Neuronal stem cell (in vitro differentiated cells): ENCODE results near the gene MTRFR.

Experiments
- DNase-seq: peaks from one replicate; pipeline ENCODE4 v3.0.0-alpha.2; 2013; ENCODE audit warnings: low spot score
- H2AFZ ChIP-seq: one replicate; pipeline ENCODE4 v1.6.1; 2013; ENCODE audit warnings: mild to moderate bottlenecking, low read length, inconsistent platforms
- H2AK5ac ChIP-seq: 2 replicates; pipeline ENCODE4 v1.6.1; 2013; ENCODE audit warnings: low read depth, mild to moderate bottlenecking, inconsistent platforms, low read length, moderate library complexity, mixed read lengths
- H2BK120ac ChIP-seq: 2 replicates; pipeline ENCODE4 v1.6.1; 2013; ENCODE audit warnings: low read depth, mild to moderate bottlenecking, inconsistent platforms, low read length, moderate library complexity, mixed read lengths
- H2BK12ac ChIP-seq: one replicate; pipeline ENCODE4 v1.6.1; 2013; ENCODE audit warnings: low read length, inconsistent platforms
- H2BK15ac ChIP-seq: 2 replicates; pipeline ENCODE4 v1.6.1; 2013; ENCODE audit warnings: mild to moderate bottlenecking, low read length, inconsistent platforms, mixed read lengths
- H2BK5ac ChIP-seq: one replicate; pipeline ENCODE4 v1.6.1; 2013; ENCODE audit warnings: inconsistent platforms, mild to moderate bottlenecking, low read length, moderate library complexity
- H3K14ac ChIP-seq: one replicate; pipeline ENCODE4 v1.6.1; 2013; ENCODE audit warnings: low read length, inconsistent platforms
- H3K18ac ChIP-seq: 2 replicates; pipeline ENCODE4 v1.6.1; 2013; ENCODE audit warnings: low read length, inconsistent platforms
- H3K23ac ChIP-seq: 2 replicates; pipeline ENCODE4 v1.6.1; 2013; ENCODE audit warnings: low read depth, mild to moderate bottlenecking, mixed read lengths, low read length, inconsistent platforms; ENCODE audit not compliant: poor library complexity
- H3K27ac ChIP-seq: replicated peaks from 3 replicates; pipeline ENCODE4 v1.5.1; 2013; ENCODE audit warnings: low read length, inconsistent platforms
- H3K27me3 ChIP-seq, 3 experiments: 2 replicates each; pipeline ENCODE4 v1.6.1; 2013; ENCODE audit warnings: low read length in 3 of 3, mild to moderate bottlenecking in 2 of 3, inconsistent platforms in 1 of 3, low read depth in 1 of 3, mixed read lengths in 1 of 3, moderate library complexity in 1 of 3; ENCODE audit not compliant: control insufficient read depth in 3 of 3, insufficient read depth in 3 of 3
- H3K36me3 ChIP-seq, 2 donors: replicated peaks in 1 of 2; 2 replicates each; pipeline ENCODE4 v1.6.1; 2013; ENCODE audit warnings: low read length in 2 of 2; ENCODE audit not compliant: control insufficient read depth in 2 of 2, insufficient read depth in 2 of 2
- H3K4ac ChIP-seq: 2 replicates; pipeline ENCODE4 v1.6.1; 2013; ENCODE audit warnings: inconsistent platforms, mild to moderate bottlenecking, low read length, moderate library complexity
- H3K4me1 ChIP-seq, 2 donors: 1 replicate in 1 of 2; 2 replicates in 1 of 2; pipeline ENCODE4 v1.6.1; 2013; ENCODE audit warnings: low read length in 2 of 2, low read depth in 1 of 2; ENCODE audit not compliant: control insufficient read depth in 2 of 2, insufficient read depth in 1 of 2
- H3K4me2 ChIP-seq: one replicate; pipeline ENCODE4 v1.6.1; 2013; ENCODE audit warnings: mild to moderate bottlenecking, low read length, inconsistent platforms; ENCODE audit not compliant: insufficient read depth, poor library complexity, severe bottlenecking
- H3K4me3 ChIP-seq, 2 donors: 2 replicates each; pipeline ENCODE4 v1.5.1; 2013; ENCODE audit warnings: low read length in 2 of 2, mild to moderate bottlenecking in 2 of 2, inconsistent platforms in 1 of 2, moderate library complexity in 1 of 2
- H3K79me1 ChIP-seq: one replicate; pipeline ENCODE4 v1.6.1; 2013; ENCODE audit warnings: low read depth, mild to moderate bottlenecking, inconsistent platforms, low read length, moderate library complexity
- H3K9ac ChIP-seq: one replicate; pipeline ENCODE4 v1.6.1; 2013; ENCODE audit warnings: mild to moderate bottlenecking, low read depth, low read length, inconsistent platforms; ENCODE audit not compliant: poor library complexity
- H3K9me3 ChIP-seq, 2 donors: replicated peaks in 1 of 2; 2 replicates each; pipeline versions ENCODE3 to v1.6.1; 2013; ENCODE audit warnings: low read length in 2 of 2, mild to moderate bottlenecking in 2 of 2, inconsistent platforms in 1 of 2, low read depth in 1 of 2, mixed read lengths in 1 of 2, moderate library complexity in 1 of 2; ENCODE audit not compliant: control insufficient read depth in 2 of 2, insufficient read depth in 1 of 2
- H4K8ac ChIP-seq: one replicate; pipeline ENCODE4 v1.6.1; 2013; ENCODE audit warnings: low read depth, mild to moderate bottlenecking, inconsistent platforms, low read length, moderate library complexity
- H4K91ac ChIP-seq: one replicate; pipeline ENCODE4 v1.6.1; 2013; ENCODE audit warnings: low read length, low read depth, mild to moderate bottlenecking, inconsistent platforms; ENCODE audit not compliant: poor library complexity
- WGBS, 2 donors: extraction: QIAGEN DNeasy Blood & Tissue Kit; methylation state at CpG; one replicate each; pipeline ENCODE4 v1.1.7; 2013; ENCODE audit warnings: missing lambda C conversion rate in 2 of 2, mixed read lengths in 1 of 2; ENCODE audit not compliant: insufficient read length in 2 of 2, insufficient replicate concordance in 1 of 2; ENCODE audit errors: extremely low coverage in 2 of 2; 5-methylcytosine and 5-hydroxymethylcytosine counted together

The MTRFR gene

DNA sequence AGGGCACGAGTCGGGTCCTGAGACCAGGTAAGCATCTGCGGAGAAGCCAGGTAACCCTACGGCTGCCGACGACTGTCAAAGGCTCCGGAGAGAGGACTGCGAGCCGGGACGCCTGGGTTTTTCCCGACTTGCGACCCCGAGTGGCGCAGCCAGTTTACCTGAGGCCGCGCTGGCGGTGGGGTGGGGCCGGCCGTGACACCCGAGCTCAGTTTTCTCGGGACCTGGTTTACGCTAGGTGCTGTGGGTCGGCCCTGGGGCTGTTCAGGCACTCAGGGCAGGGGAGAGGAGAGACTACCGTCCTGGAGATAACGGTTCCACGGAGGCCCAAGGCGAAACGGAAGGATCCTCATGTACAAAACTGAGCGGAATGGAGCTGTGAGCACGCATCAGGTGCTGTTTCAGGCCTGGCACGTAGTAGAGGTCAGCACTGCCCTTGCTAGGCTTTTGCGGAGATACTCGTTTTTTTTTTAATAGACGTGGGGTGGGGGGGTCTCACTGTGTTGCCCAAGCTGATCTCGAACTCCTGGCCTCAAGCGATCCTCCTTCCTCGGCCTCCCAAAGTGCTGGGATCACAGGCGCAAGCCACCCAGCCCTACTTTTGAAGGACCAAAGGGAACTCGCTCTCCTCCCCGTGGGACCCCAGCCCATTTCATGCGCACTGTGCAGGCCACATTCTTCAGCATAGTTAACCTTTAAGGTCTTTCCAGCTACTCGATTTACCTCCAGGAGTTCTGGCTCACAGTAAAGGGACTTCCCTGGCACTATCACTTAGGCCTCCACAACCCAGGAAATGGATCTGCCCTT is 471 bp downstream of the MTRFR start:
- H3K4me3 ChIP-seq, result peak overlapping the region; percentile 94 to 96
- peaks cover 5 to 7% of the 10 kb centered on the region in 2 donors for H3K4me1 ChIP-seq
- no peak for DNase-seq
- H2BK5ac ChIP-seq, result no peak overlapping the region
- no peak overlapping the region for H4K91ac ChIP-seq
- peak overlapping the region; percentile 1 for H2AK5ac ChIP-seq
- H3K9ac ChIP-seq, result peak overlapping the region; percentile 90
- no peak overlapping the region for H2BK15ac ChIP-seq
- no peak overlapping the region for H2BK12ac ChIP-seq
- H2BK120ac ChIP-seq, result no peak overlapping the region
- H3K36me3 ChIP-seq, result peaks cover 5 to 48% of the 10 kb centered on the region in 2 donors
- no CpG with 5 or more reads among the region's 42 CpGs for WGBS, 2 donors
- no peaks in the 10 kb centered on the region for H3K9me3 ChIP-seq
- H3K18ac ChIP-seq, result peak overlapping the region; percentile 83
- peaks cover 9% of the 10 kb centered on the region for H3K79me1 ChIP-seq
- H3K27me3 ChIP-seq, result no peaks in the 10 kb centered on the region
- no peak overlapping the region for H3K4ac ChIP-seq
- H2AFZ ChIP-seq, result peak overlapping the region; percentile 93
- H4K8ac ChIP-seq, result no peak overlapping the region
- no peak overlapping the region for H3K27ac ChIP-seq
- H3K4me2 ChIP-seq, result peak overlapping the region; percentile 63
- peak overlapping the region; percentile 65 for H3K14ac ChIP-seq
- peak overlapping the region; percentile 40 for H3K23ac ChIP-seq

GRCh38 chr12:123237646-123238329 is 4.6 kb downstream of the MTRFR start:
- Histone ChIP-seq H2BK5ac (no peak overlapping the region), H2BK120ac (no peak overlapping the region), H4K91ac (no peak overlapping the region), H3K27me3 (no peaks in the 10 kb centered on the region), H3K9me3 (no peaks in the 10 kb centered on the region), H3K79me1 (peaks cover 6% of the 10 kb centered on the region), H3K4me2 (no peak overlapping the region), H4K8ac (no peak overlapping the region), H3K18ac (no peak overlapping the region), H3K4me3 (no peak overlapping the region), H3K27ac (no peak overlapping the region), H2BK15ac (no peak overlapping the region), H3K4ac (no peak overlapping the region), H3K4me1 (peaks cover 3 to 13% of the 10 kb centered on the region in 2 donors), H3K9ac (no peak overlapping the region), H2BK12ac (no peak overlapping the region), H3K23ac (no peak overlapping the region), H3K14ac (no peak overlapping the region), H2AFZ (no peak overlapping the region), H2AK5ac (no peak overlapping the region), H3K36me3 (peaks cover 2 to 52% of the 10 kb centered on the region in 2 donors)
- WGBS, 2 donors, result no CpG with 5 or more reads among the region's 6 CpGs
- no peak for DNase-seq

DNA sequence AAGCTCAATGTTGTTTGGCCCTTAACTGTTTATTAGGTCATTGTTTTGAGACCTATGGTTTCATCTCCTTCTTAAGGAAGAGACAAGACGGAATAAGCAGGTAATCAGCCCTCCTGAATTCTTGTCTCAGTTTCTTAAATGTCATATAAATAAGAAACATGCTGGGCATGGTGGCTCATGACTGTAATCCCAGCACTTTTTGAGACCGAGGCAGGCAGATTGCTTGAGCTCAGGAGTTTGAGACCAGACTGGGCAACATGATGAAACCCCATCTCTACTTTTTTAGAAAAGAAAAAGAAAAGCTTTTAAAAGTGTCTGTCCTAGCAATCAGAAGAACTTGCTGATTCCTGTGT is 5.1 kb downstream of the MTRFR start:
- Histone ChIP-seq H3K27me3 (no peaks in the 10 kb centered on the region), H2BK5ac (no peak overlapping the region), H3K14ac (no peak overlapping the region), H3K27ac (no peak overlapping the region), H4K8ac (no peak overlapping the region), H2AFZ (no peak overlapping the region), H2AK5ac (no peak overlapping the region), H4K91ac (no peak overlapping the region), H3K4ac (no peak overlapping the region), H2BK15ac (no peak overlapping the region), H3K18ac (no peak overlapping the region), H3K4me2 (no peak overlapping the region), H2BK12ac (no peak overlapping the region), H2BK120ac (no peak overlapping the region), H3K4me3 (no peak overlapping the region), H3K36me3 (peaks cover 2 to 55% of the 10 kb centered on the region in 2 donors), H3K79me1 (peaks cover 6% of the 10 kb centered on the region), H3K23ac (no peak overlapping the region), H3K9ac (no peak overlapping the region), H3K9me3 (no peaks in the 10 kb centered on the region), H3K4me1 (peaks cover 3 to 13% of the 10 kb centered on the region in 2 donors)
- no CpG with 5 or more reads among the region's 2 CpGs for WGBS, 2 donors
- DNase-seq, result no peak

- DNase-seq, result no peak
- H2BK120ac ChIP-seq, result no peak overlapping the region
- no peak overlapping the region for H3K27ac ChIP-seq
- H3K4me2 ChIP-seq, result no peak overlapping the region
- WGBS, 2 donors, result no CpG with 5 or more reads among the region's 6 CpGs
- H3K79me1 ChIP-seq, result peaks cover 4% of the 10 kb centered on the region
- H3K9ac ChIP-seq, result no peak overlapping the region
- no peak overlapping the region for H4K8ac ChIP-seq
- no peak overlapping the region for H3K18ac ChIP-seq
- H3K27me3 ChIP-seq, result no peaks in the 10 kb centered on the region
- H2BK15ac ChIP-seq, result no peak overlapping the region
- H3K14ac ChIP-seq, result no peak overlapping the region
- no peak overlapping the region for H3K4ac ChIP-seq
- H3K23ac ChIP-seq, result no peak overlapping the region
- H3K4me1 ChIP-seq, result peaks cover 2 to 11% of the 10 kb centered on the region in 2 donors
- H2BK5ac ChIP-seq, result no peak overlapping the region
- H3K4me3 ChIP-seq, result no peak overlapping the region
- H2AK5ac ChIP-seq, result no peak overlapping the region
- H4K91ac ChIP-seq, result no peak overlapping the region
- no peak overlapping the region for H2AFZ ChIP-seq
- H3K9me3 ChIP-seq, result peaks cover 2 to 3% of the 10 kb centered on the region in 2 donors
- H2BK12ac ChIP-seq, result no peak overlapping the region
- H3K36me3 ChIP-seq, result peaks cover 5 to 59% of the 10 kb centered on the region in 2 donors
Measured at GRCh38 chr12:123238961-123239360, 5.7 kb downstream of the MTRFR start.
